Right forelimb (tissue), 1 donor: ENCODE results near the gene SMAP2.

Experiments
- DNase-seq: peaks from one replicate; pipeline ENCODE4 v3.0.0-alpha.2; 2018

Gene SMAP2

DNA sequence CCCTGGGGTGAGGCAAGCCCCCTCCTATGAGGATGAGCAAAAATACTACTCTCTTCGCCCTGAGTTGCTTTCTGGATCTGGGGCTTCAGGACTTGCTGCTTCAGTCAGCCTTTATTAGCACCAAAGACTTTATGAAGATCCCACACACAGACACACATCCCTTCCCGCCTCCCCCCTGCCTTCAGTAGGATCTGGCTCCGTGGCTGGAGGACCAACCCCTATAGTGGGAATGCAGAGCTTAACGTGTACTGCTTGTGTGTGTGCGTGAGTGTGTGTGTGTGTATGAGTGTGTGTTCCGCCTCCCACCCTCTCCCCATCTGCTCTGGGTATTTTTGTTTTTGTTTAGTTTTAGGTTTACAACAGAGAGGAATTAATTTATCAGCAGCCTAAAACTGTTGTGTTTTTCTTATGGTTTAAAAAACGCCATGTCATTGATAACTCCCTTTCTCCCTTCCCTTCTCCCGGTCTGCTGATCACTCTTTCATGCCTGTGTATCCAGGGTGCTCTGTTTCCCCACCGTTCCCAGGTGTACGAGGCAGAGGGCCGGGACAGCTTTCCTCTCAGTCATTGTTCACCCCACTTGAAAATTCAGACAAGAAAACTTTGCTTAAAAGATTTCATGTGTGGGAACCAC is 49.2 kb downstream of the SMAP2 start:
- no peak for DNase-seq

DNA sequence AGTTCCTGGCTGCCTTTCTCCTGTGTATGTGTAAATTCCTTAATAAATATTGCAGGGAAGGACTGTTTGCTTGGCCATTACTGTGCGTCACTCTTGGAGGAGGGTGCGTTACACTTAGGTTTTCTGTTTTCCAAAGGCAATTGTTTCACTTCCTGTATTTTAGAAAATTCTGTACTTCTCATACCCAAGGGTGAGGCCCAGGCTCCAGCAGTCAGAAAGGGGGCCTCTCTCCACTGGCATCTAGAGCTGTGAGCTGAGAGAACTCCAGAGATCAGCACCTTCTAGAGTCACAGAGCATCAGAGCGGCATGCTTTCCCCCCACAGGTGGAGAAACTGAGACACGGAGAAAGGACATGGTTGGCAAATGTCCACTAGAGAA is 49.7 kb downstream of the SMAP2 start:
- no peak for DNase-seq

DNA sequence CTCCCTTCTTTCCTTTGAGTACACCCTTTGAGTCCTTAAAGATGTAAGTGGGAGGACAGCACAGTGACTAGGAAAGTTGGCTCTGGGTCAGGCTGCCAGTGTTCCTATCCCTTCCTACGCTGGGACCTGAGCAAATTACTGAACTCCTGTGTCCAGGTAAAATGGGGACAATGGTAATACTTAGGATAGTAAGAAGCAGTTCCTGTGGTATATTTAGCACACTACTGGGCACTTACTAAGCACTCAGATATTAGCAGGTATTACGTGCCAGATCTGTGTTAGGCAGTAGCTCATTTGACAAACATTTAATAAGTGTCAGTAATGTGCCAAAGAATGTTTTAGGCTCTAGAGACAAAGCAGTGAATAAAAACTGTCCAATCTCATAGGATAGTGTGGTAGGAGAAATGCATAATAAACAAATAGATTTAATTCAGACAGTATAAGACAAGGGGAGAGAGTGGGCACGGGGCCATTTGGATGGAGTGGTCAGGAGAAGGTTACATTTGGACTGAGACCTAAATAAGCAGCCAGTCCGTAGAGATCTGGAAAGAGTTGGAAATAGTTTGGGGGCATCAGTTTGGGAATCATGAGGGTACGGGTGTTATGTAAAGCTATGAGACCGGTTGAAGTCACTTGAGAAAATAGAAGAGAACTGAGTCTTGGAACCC is 50.6 kb downstream of the SMAP2 start:
- DNase-seq = no peak

DNA sequence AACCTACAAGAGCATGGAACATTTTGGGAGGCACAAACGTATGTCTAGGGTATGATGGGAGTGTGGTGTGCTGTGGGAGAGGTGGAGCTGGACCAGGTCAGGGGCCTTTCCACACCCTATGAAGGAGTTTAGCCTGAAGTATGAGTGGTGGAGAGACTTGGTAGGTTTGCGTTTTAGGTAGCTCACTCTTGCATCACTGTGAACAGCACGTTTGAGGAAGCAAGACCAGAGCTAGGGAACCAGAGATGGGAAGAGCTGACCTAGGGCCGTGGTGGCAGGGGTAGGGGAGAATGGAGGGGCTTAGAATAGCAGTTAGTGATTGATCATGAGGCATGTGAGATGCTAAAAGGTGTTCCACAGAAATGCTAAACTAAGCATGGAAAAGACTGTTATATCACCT is 51.7 kb downstream of the SMAP2 start:
- DNase-seq = no peak

DNA sequence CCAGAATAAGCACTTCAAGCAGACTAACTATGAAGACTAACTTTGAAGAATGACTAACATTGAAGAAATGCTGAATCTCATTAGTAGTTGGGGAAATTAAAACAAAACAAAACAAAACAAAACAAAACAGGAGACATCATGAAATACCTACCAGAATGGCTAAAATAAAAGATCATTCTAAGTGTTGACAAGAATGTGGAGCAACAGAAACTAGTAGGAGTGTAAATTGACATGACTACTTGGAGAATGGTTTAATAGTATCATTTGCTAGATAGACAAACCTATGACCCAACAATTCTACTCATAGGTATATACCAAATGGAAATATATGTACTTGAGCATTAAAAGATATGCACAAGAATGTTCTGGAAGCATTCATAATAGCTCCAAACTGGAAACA is 57.9 kb downstream of the SMAP2 start:
- DNase-seq = no peak

DNA sequence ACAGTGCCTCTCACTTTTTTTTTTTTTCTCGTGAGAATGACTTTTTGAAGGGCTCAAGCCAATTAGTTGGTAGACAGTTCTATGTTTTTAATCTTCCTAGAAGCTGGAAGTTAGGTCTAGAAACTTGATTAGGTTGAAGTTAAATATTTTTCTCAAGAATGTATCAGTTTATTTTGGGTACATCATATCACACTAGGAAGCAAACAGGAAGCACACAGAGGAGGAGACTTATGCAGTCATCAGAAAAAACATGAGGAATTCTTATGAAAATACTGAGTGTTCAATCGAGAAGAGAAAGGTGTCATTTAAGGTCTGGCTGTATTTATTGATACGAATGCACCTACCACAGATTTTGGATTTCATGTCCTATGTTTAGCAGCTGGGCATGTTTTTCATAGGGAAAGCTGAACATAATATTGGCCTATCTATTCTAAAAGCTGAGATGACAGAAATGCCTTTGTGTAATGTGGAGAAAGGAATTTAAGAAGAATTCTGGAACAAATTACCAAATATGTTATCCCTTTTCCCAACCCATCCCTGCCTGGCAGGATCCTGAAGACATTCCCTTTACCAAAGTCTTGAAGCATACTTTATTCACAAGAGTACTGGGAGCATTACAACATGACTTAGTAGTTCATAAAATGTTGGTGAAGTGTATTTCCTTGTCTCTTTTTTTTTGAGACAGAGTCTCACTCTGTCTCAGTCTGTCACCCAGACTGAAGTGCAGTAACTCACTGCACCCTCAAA is 59.3 kb downstream of the SMAP2 start:
- DNase-seq = no peak

DNA sequence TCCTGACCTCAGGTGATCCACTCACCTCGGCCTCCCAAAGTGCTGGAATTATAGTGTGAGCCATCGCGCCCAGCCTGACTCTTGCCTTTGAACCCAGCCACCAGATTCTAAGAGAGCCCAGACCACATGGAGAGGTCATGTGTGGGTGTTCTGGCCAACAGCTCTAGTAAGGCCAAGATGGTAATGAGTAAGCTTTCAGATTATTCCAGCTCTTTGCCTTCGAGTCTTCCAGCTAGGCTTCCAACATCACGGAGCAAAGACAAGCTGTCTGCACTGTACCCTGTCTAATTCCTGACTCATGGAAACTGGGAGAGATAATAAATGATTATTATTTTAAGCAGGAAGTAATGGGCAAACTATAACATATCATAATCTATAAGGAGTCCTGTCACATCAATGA is 61.9 kb downstream of the SMAP2 start:
- no peak for DNase-seq

DNA sequence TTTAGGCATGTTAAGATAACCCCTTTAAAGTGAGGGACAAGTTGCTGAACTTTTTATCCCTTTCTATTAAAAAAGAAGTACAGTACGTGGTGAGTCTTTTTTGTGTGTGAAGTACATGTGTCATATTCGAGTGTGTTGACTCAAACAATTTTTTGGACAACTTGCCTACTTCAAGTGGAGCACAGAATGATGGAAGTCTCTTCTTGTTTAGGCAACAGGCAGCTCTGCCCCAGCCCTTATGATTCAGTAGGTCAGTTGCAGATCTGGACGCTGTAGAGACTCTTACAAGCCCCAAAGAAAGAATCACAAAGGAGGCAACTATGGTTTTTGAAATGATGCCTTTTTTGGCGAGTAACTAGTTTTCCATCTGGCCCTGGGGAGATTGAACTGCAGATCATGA is 62.3 kb downstream of the SMAP2 start:
- no peak for DNase-seq

DNA sequence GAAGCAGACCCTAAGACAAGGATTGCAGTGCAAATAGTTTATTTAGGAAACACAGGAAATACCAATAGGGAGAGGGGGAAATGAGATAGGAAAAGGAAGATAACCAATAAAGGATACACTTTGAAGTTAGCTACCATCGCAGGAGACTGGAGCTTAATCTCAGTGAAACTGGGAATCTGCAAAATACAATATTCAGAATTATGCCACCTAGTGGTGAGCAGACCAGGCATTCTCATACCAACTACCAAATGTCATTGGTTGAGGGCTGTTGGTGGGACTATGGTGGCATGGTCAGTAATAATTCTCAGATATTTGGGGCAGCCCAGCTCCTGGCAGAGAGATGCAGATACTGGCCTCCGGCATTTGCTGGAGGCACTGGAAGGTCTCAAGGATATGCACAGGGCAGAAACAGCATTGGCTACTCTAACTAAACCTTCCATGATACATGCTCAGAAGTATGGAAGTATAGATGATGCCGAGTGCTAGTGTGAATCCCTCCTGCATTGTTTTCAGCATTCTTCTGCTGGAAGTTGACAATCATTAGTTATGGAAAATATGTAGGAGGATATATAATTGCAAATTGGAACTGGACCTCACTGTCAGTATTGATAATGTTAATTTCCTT is 65.0 kb downstream of the SMAP2 start:
- DNase-seq = no peak

DNA sequence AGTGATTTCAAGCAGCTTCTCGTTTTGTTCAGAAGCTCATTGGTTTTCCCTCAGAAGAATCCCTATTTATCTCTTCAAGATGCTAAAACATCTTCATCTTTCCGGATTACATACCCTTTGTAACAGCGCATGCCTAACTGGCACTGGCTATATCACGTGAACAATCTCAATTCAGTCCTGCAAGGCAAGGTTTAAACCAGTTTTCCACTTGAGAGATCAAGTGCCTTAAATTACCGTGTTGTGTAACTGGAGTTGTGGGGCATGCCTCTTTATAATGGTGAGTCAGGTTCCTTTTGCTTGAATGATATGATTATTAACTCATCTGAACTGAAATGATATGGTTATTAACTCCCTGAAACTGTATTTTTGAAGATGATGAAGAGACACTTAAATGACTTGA is 65.7 kb downstream of the SMAP2 start:
- no peak for DNase-seq

DNA sequence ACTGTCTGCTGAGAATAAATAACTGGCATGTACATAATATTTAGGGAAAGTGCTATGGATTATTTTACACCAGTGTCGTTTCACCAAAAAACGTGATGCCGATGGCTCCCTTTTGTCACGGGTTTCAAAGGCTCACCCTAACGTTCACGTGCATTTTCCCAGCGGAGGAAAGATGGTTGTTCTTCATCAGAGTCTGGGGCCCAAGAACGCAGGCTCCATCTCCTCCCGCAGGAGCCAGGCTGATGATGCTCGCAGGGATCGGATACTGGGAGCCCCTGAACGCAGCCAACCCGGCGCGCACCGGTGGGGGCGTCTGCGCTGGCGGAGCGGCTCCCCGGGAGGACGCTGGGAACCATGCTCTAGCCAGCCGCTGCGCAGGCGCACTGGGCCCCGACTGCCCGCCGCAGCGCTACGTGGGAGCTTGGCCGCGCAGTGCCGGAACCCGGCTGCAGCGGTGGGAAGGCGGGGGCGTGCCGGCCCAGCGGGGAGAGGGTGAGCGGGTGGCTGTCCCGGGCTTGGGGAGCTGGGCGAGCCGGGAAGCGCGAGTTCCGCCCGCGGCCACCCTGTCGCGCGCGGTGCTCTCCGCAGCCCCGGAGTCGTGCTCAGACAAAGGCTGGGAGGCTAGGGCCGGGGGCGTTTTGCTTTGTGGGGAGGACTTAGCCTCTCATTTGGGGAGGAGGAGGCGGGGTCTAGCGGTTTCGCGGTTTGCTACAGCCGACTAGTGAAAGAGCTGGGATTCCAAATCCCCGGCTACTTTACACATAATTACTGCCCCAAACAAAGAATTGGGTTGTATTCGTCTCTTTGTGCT is 76.4 kb downstream of the SMAP2 start, which contains the start of gene ZFP69B:
TSS of gene ZFP69B (plus strand) at position 793 of the 811 bp plus-strand sequence. CDS start 486 bp downstream, outside the sequence.
- peak; percentile 97 for DNase-seq

DNA sequence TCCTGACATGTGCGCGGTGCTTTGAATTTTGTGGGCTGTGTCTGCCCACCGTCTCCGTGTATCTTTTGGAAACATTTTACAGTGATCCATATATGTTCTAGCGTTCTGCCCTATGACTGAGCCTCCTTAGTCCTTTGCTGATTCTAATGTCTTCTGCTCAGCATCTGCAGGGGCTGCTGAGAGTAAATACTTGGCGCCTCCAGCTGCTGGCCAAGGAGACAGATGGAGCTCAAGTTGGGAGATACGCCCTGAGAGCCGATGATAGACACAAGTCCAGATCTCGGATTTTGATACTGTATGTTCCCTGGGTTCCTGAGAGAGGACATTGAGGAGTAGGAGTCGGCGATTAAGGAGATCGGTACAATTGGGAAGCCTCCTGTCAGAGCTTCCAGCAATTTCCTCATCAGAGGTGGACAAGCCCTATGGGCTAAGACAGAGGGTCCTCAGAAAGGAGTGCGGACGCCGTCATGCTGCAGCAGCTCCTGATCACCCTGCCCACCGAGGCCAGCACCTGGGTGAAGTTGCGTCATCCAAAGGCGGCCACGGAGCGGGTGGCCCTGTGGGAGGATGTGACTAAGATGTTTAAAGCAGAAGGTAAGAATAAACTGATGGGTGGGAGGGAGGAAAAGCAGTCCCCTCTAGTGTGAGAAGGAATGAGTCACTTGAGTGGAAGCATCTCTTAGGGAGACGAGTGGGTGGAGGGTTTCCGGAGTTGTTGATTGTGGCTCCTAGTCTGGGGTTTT is 77.1 kb downstream of the SMAP2 start:
- DNase-seq = peak; percentile 43

DNA sequence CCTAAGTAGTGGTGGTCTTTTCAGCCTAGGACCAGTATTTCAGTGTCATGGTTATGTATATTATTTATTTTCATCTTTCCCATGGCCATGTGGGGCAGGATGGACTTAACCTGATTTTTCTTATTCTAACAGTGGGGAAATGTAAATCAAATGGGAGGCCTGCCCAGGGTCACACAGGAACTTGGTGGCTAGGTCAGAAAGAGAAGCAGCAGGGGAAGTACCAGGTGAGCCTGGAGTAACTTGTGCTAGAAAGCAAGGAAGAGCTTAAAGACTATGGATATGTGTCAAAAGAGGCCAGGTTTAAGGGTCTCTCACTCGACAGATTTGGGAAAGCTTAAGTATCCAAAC is 77.7 kb downstream of the SMAP2 start:
- no peak for DNase-seq

DNA sequence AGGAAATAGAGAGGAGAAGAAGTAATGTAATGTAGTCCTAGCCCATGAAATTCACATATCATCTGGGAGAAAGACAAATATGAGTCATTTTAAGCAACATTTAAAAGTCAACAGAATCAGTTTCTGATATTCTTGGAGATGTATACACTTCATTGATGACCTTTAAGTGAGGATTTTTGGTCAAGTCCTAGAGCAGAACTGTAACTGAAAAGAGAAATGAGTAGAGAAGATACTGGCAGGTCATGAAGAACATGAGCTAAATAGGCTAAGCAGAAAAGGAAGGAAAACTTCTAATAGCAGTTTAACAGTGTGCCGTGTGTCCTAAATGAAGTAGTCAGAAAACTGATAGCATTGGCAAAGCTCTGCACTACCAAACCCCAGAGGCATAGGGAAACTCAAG is 81.3 kb downstream of the SMAP2 start:
- no peak for DNase-seq

DNA sequence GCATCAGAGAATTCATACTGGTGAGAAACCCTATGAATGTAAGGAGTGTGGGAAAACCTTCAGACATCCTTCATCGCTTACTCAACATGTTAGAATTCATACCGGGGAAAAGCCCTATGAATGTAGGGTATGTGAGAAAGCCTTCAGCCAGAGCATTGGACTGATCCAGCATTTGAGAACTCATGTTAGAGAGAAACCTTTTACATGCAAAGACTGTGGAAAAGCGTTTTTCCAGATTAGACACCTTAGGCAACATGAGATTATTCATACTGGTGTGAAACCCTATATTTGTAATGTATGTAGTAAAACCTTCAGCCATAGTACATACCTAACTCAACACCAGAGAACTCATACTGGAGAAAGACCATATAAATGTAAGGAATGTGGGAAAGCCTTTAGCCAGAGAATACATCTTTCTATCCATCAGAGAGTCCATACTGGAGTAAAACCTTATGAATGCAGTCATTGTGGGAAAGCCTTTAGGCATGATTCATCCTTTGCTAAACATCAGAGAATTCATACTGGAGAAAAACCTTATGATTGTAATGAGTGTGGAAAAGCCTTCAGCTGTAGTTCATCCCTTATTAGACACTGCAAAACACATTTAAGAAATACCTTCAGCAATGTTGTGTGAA is 89.5 kb downstream of the SMAP2 start:
- DNase-seq = no peak

DNA sequence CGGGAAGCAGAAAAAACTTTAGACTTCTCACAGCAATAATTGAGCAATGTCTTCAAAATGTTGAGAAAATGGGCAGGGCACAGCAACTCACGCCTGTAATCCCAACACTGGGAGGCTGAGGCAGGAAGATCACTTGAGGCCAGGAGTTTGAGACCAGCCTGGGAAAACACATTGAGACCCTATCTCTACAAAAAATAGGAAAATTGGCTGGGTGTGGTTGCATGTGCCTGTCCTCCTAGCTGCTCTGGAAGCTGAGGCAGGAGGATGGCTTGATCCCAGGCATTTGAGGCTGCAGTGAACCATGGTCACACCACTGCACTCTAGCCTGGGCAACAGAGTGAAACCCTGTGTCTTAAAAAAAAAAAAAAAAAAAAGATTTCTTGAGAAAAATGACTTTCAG is 95.8 kb downstream of the SMAP2 start:
- DNase-seq = no peak
